ENCODE data around the gene NOSIP. TPM values are rescaled to one million over a fixed set of nuclear protein-coding genes. Genes with fewer than 3 reads are reported as not detected.
A peak's percentile ranks its signal among the peaks of the same experiment; 100 is the strongest.

Gene NOSIP
- total and polyA plus RNA-seq, 10 of the 15 experiments (the other 5 are each of a cell fraction or from before 2014, with no cell fraction given), result 7.2 to 85.5 (median 48.4) TPM

DNA sequence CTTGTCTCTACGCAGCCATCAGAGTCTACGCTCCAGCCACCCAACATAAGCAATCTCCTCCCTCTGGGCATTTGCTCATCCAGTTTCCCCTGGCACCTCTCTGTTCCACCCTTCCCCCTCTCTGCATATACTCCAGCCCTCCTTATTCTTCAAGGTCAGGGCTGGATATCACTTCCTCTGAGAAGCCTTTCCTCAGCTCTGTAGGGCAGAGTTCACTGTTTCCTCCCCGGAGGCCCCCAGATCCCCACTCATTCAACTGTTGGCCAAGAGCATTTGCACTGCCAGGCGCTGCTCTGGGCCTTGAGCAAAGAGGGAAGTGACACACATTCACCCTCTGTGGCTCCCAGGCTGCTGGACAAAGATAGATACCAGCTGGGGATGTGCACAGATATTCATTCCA, 64.6 kb downstream of the NOSIP start:
- WGBS (ENCODE audit: insufficient coverage, insufficient replicate concordance, low lambda C conversion rate, missing lambda C conversion rate), result 50% methylated on average over 4 of the region's 4 CpGs
- FAIRE-seq (no peak), DNase-seq (ENCODE audit: low read depth, low spot score) (no peak), ATAC-seq (peak; percentile 30; the same call in 2 of the 3 replicates)
- no peaks in the 10 kb centered on the region for H3K9me3 ChIP-seq (replicated peaks; ENCODE audit: control insufficient read depth, insufficient read depth, low read length)
- ChIA-PET SMC1A (ENCODE audit: uncharacterized antibody, unreplicated experiment) (interaction anchor here (1.4 kb wide), 1 partner anchor 31 kb away, joined by 5 read pairs; no protein-coding TSS in a partner anchor), CTCF (interaction anchor here (1.0 kb wide), 1 partner anchor 18 kb away, joined by 3 read pairs; no protein-coding TSS in a partner anchor), RAD21 (ENCODE audit: unreplicated experiment) (interaction anchor here (1.3 kb wide), 1 partner anchor 31 kb away, joined by 3 read pairs; no protein-coding TSS in a partner anchor), POLR2A (no interaction called here)
- H2AFZ ChIP-seq (ENCODE audit: control insufficient read depth, low read depth, low read length), result no peak overlapping the region
- in situ Hi-C loops (cut with MboI) (no loop called here), intact Hi-C loops (cut with micrococcal nuclease; ENCODE audit: unreplicated experiment) (no loop called here)
- no peaks in the 10 kb centered on the region for H4K20me1 ChIP-seq (ENCODE audit: control insufficient read depth, insufficient read depth)
- no peak for TF ChIP-seq CREB1 (IDR thresholded peaks at IDR 0.05; ENCODE audit: low read depth)
- H3K4me2 ChIP-seq (ENCODE audit: control insufficient read depth, insufficient read depth), result no peak overlapping the region
- H3K4me3 ChIP-seq, result no peak overlapping the region
- H3K79me2 ChIP-seq (ENCODE audit: control insufficient read depth, insufficient read depth, low read length), result no peaks in the 10 kb centered on the region
- H3K27ac ChIP-seq (ENCODE audit: control insufficient read depth, insufficient read depth), result no peak overlapping the region
- no peaks in the 10 kb centered on the region; a peak in 1 of 4 replicates for H3K27me3 ChIP-seq (replicated peaks in 1 of 2; ENCODE audit: control insufficient read depth in 2 of 2, insufficient read depth in 2 of 2, low read length in 1 of 2)
- H3K9ac ChIP-seq (ENCODE audit: control insufficient read depth, insufficient read depth, low read length), result no peak overlapping the region
- H3K36me3 ChIP-seq (ENCODE audit: control insufficient read depth in 2 of 2, insufficient read depth in 2 of 2, low read length in 1 of 2), result no peaks in the 10 kb centered on the region
- no TSS peak for BruUV-seq (replicated peaks)
- H3K4me1 ChIP-seq (ENCODE audit: control insufficient read depth, insufficient read depth, low read length), result peaks cover 7% of the 10 kb centered on the region

- Histone ChIP-seq H3K4me2 (ENCODE audit: control insufficient read depth, insufficient read depth) (no peak overlapping the region), H3K36me3 (ENCODE audit: control insufficient read depth in 2 of 2, insufficient read depth in 2 of 2, low read length in 1 of 2) (no peaks in the 10 kb centered on the region), H3K27me3 (replicated peaks in 1 of 2; ENCODE audit: control insufficient read depth in 2 of 2, insufficient read depth in 2 of 2, low read length in 1 of 2) (no peaks in the 10 kb centered on the region), H3K27ac (ENCODE audit: control insufficient read depth, insufficient read depth) (no peak overlapping the region), H3K9me3 (replicated peaks; ENCODE audit: control insufficient read depth, insufficient read depth, low read length) (no peaks in the 10 kb centered on the region), H2AFZ (ENCODE audit: control insufficient read depth, low read depth, low read length) (no peak overlapping the region), H3K4me3 (no peak overlapping the region), H4K20me1 (ENCODE audit: control insufficient read depth, insufficient read depth) (no peaks in the 10 kb centered on the region), H3K79me2 (ENCODE audit: control insufficient read depth, insufficient read depth, low read length) (no peaks in the 10 kb centered on the region), H3K4me1 (ENCODE audit: control insufficient read depth, insufficient read depth, low read length) (peaks cover 7% of the 10 kb centered on the region), H3K9ac (ENCODE audit: control insufficient read depth, insufficient read depth, low read length) (no peak overlapping the region)
- no peak for DNase-seq (ENCODE audit: low read depth, low spot score)
- no peak for ATAC-seq
- SMC1A ChIA-PET (ENCODE audit: uncharacterized antibody, unreplicated experiment), result no interaction called here
- intact Hi-C loops (cut with micrococcal nuclease; ENCODE audit: unreplicated experiment) (no loop called here), in situ Hi-C loops (cut with MboI) (no loop called here)
- CTCF ChIA-PET, result interaction anchor here (1.1 to 1.3 kb wide), 2 partner anchors 32 to 36 kb away, joined by 4 to 9 read pairs; no protein-coding TSS in a partner anchor
- 78% methylated on average over 21 of the region's 21 CpGs for WGBS (ENCODE audit: insufficient coverage, insufficient replicate concordance, low lambda C conversion rate, missing lambda C conversion rate)
- POLR2A ChIA-PET, result interaction anchor here (1.1 kb wide), 1 partner anchor 126 kb away, joined by 3 read pairs; the partner anchor contains the start of gene RRAS
- RAD21 ChIA-PET (ENCODE audit: unreplicated experiment), result no interaction called here
- TF ChIP-seq KLF5 (IDR thresholded peaks at IDR 0.05; ENCODE audit: partially characterized antibody), result no peak
- BruUV-seq (replicated peaks), result no TSS peak
- no peak for FAIRE-seq
These were observed 66.2 kb downstream of the NOSIP start for GRCh38 chr19:49514151-49514550.

All from GM12878 (cell line).